ENCODE measurements around the gene PRRC2C. TPM values are rescaled to one million over a fixed set of nuclear protein-coding genes. Genes with fewer than 3 reads are reported as not detected.
A peak's percentile ranks its signal among the peaks of the same experiment; 100 is the strongest.

Gene PRRC2C
- total and polyA plus RNA-seq, 2 of the 4 experiments (the other 2 are of a cell fraction): 54.0 to 58.3 TPM

DNA sequence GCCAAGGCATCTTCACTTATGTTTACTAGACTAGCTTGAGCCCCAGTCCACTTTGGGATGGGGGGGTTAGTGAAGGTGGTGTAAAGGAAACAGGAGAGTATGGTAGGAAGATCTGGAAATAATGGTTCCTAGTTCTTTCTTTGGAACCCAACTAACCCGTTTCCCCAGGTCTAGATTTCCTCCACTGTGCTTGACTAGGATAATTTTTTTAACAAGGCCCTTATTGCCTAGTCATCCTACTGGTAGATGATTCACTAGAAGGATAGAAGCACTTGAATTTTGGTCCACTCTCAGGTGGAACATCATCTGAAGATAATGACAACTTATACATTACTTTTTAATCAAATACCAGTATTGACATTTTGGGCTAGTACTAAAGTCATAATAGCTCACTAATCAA, 90.8 kb downstream of the PRRC2C start:
- peaks cover 48% of the 10 kb centered on the region for H3K36me3 ChIP-seq (ENCODE audit: control insufficient read depth, insufficient read depth, low read length)
- DNase-seq: no peak

More for the DNA sequence above, 90.8 kb downstream of the PRRC2C start:
- H2AK5ac ChIP-seq (ENCODE audit: low read depth, low read length): no peak overlapping the region
- no peak overlapping the region for H3K56ac ChIP-seq (ENCODE audit: extremely low read depth, insufficient read depth, low read length)
- H4K5ac ChIP-seq (ENCODE audit: low read depth, low read length): no peak overlapping the region
- H3K9me1 ChIP-seq (ENCODE audit: insufficient read depth, low read length): peaks cover 3% of the 10 kb centered on the region; the same call in 1 of the 2 replicates
- H3K4me1 ChIP-seq (ENCODE audit: control insufficient read depth, insufficient read depth, low read length): no peaks in the 10 kb centered on the region
- no peak overlapping the region for H2AFZ ChIP-seq (replicated peaks; ENCODE audit: low read length, poor library complexity)
- H4K91ac ChIP-seq (ENCODE audit: insufficient read depth, low read depth, low read length): no peak overlapping the region
- H2BK120ac ChIP-seq (ENCODE audit: low read depth, low read length): no peak overlapping the region
- no peaks in the 10 kb centered on the region for H3K9me3 ChIP-seq (ENCODE audit: control insufficient read depth, insufficient read depth, low read length)
- ChIA-PET CTCF (interaction anchor here (1.3 kb wide), 1 partner anchor 9 kb away, joined by 4 read pairs; no protein-coding TSS in a partner anchor), POLR2A (ENCODE audit: unreplicated experiment) (no interaction called here)
- H2BK20ac ChIP-seq (ENCODE audit: low read depth, low read length): no peak overlapping the region
- TF ChIP-seq SMC3 (IDR thresholded peaks at IDR 0.05; ENCODE audit: low read depth, low read length) (no peak), FOS (IDR thresholded peaks at IDR 0.05; ENCODE audit: low read depth, low read length) (no peak), NFE2L2 (IDR thresholded peaks at IDR 0.05; ENCODE audit: low read depth, low read length) (peak; percentile 50; the same call in 1 of the 2 replicates)
- dilution Hi-C loops (cut with HindIII; ENCODE audit: low sequenced_read_pairs, unreplicated experiment): no loop called here
- no CpG with 5 or more reads among the region's 1 CpG for WGBS, 2 experiments (ENCODE audit: extremely low coverage in 2 of 2, insufficient read length in 1 of 2)
- H3K4me3 ChIP-seq (ENCODE audit: insufficient read depth, low read depth, low read length): no peak overlapping the region
- no peaks in the 10 kb centered on the region for H4K20me1 ChIP-seq (ENCODE audit: insufficient read depth, low read length)
- no peak overlapping the region for H2AK9ac ChIP-seq (replicated peaks; ENCODE audit: low read depth, low read length, poor library complexity)
- no peaks in the 10 kb centered on the region for H3K27me3 ChIP-seq (ENCODE audit: control insufficient read depth, insufficient read depth, low read length)
- no peak overlapping the region for H3K18ac ChIP-seq (ENCODE audit: low read depth, low read length)
- H4K8ac ChIP-seq (ENCODE audit: low read depth in 2 of 2, low read length in 2 of 2): no peak overlapping the region
- H3K79me1 ChIP-seq (ENCODE audit: low read depth in 1 of 2, low read length in 2 of 2): peaks cover 19 to 31% of the 10 kb centered on the region in 2 experiments
- H3K23ac ChIP-seq (ENCODE audit: low read depth, low read length): no peak overlapping the region
- in situ Hi-C loops (cut with MboI; ENCODE audit: low sequenced_read_pairs): no loop called here
- no peak overlapping the region for H3K4ac ChIP-seq (ENCODE audit: low read depth, low read length)
- intact Hi-C loops (cut with micrococcal nuclease): loop anchor here (5.0 kb wide), 1 partner anchor 39 kb away; no protein-coding TSS in a partner anchor
- no peak overlapping the region; the same call in 1 of the 2 replicates for H3K27ac ChIP-seq (ENCODE audit: insufficient read depth, low read length)
- H3K4me2 ChIP-seq (ENCODE audit: low read depth, low read length): no peak overlapping the region
- no TSS peak for BruUV-seq (replicated peaks)
- no peak overlapping the region for H3K14ac ChIP-seq (replicated peaks; ENCODE audit: low read depth, low read length)
- no peak overlapping the region for H3K9ac ChIP-seq (ENCODE audit: low read depth, low read length)
- no peak for ATAC-seq (ENCODE audit: low read depth)
- H2BK15ac ChIP-seq (ENCODE audit: low read depth, low read length): no peak overlapping the region
- no peak overlapping the region for H2BK5ac ChIP-seq (ENCODE audit: low read depth, low read length, poor library complexity, severe bottlenecking)

Data from IMR-90 (cell line).